ENCODE data around the gene CYP2W1.
A peak's percentile ranks its signal among the peaks of the same experiment; 100 is the strongest.

Gene CYP2W1

DNA sequence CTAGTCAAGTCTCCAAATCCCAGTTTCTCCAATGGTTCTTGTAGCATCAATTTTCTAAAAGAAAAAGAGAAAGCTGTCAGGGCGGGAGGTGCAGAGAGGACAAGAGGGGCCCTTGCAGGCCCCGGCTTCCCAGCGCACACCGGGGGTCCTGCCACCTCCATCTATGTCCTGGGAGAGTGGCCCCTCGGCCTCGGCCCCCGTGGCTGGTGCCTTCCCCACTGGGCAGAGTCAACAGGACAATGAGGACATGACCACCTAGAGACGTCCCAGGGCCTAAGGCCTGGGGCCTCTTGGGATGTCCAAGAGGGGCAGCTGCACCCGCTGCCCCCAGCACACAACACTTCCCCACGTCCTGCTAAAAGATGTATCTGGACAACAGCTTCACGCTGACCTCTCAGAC, 13.6 kb upstream of the CYP2W1 start:
- Histone ChIP-seq H3K27ac (no peak overlapping the region), H3K36me3 (ENCODE audit: insufficient read depth, low read length) (peaks cover 57% of the 10 kb centered on the region), H3K4me3 (no peak overlapping the region), H3K9ac (ENCODE audit: insufficient read length) (no peak overlapping the region), H3K9me3 (ENCODE audit: low read depth, low read length) (no peaks in the 10 kb centered on the region)
- no peak for DNase-seq (ENCODE audit: low read depth, low spot score)
- TF ChIP-seq POLR2AphosphoS5 (IDR thresholded peaks at IDR 0.05; ENCODE audit: borderline replicate concordance, low read depth, low read length) (no peak), FOXP2 (optimal IDR thresholded peaks at IDR 0.05; ENCODE audit: control extremely low read depth, extremely low read length, insufficient read depth) (no peak), EZH2 (IDR thresholded peaks at IDR 0.05) (no peak)

GRCh38 chr7:970744-971143, 12.2 kb upstream of the CYP2W1 start:
- Histone ChIP-seq H3K36me3 (ENCODE audit: insufficient read depth, low read length) (peaks cover 57% of the 10 kb centered on the region), H3K9me3 (ENCODE audit: low read depth, low read length) (no peaks in the 10 kb centered on the region), H3K27ac (peak overlapping the region; percentile 57; the same call in 1 of the 2 replicates), H3K4me3 (no peak overlapping the region), H3K9ac (ENCODE audit: insufficient read length) (peak overlapping the region; percentile 55)
- no peak for DNase-seq (ENCODE audit: low read depth, low spot score)
- TF ChIP-seq FOXP2 (optimal IDR thresholded peaks at IDR 0.05; ENCODE audit: control extremely low read depth, extremely low read length, insufficient read depth) (no peak), EZH2 (IDR thresholded peaks at IDR 0.05) (no peak), POLR2AphosphoS5 (IDR thresholded peaks at IDR 0.05; ENCODE audit: borderline replicate concordance, low read depth, low read length) (no peak)

GRCh38 chr7:972110-972509, 10.9 kb upstream of the CYP2W1 start:
- peaks cover 50% of the 10 kb centered on the region for H3K36me3 ChIP-seq (ENCODE audit: insufficient read depth, low read length)
- no peak for DNase-seq (ENCODE audit: low read depth, low spot score)
- H3K9me3 ChIP-seq (ENCODE audit: low read depth, low read length) = no peaks in the 10 kb centered on the region
- no peak for TF ChIP-seq FOXP2 (optimal IDR thresholded peaks at IDR 0.05; ENCODE audit: control extremely low read depth, extremely low read length, insufficient read depth)
- no peak for TF ChIP-seq POLR2AphosphoS5 (IDR thresholded peaks at IDR 0.05; ENCODE audit: borderline replicate concordance, low read depth, low read length)
- TF ChIP-seq EZH2 (IDR thresholded peaks at IDR 0.05) = no peak
- no peak overlapping the region for H3K9ac ChIP-seq (ENCODE audit: insufficient read length)
- H3K4me3 ChIP-seq = no peak overlapping the region
- no peak overlapping the region for H3K27ac ChIP-seq

DNA sequence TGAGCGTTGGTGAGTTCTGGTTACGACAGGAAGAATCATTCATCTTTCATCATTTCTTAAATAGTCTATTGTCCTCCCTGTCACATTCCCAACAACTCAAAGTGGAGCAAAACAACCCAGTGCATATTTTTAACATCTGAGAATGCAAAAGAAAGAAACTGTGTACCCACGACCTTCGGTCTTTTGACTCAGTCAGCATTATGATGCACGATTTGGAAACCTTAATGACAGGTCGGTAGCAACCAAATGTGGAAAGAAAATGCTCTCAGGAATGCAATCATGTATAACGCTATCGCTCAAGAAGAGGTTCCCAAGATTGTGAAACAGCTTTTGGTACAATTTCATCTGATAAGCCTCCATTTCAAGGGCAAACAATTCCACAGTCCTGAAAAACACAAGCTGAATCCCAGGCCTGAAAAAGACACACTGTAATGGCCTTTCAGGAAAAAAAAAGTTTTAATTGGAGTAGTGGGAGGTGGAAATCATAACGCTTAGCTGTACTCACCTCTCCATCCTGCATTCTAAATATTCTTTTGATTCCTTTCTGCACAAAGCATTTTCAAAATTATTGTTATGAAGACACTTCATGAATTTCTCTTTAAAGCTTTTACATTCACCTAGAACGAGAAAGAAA, 10.2 kb upstream of the CYP2W1 start:
- Histone ChIP-seq H3K27ac (peak overlapping the region; percentile 3; the same call in 1 of the 2 replicates), H3K9me3 (ENCODE audit: low read depth, low read length) (no peaks in the 10 kb centered on the region), H3K36me3 (ENCODE audit: insufficient read depth, low read length) (peaks cover 43% of the 10 kb centered on the region), H3K9ac (ENCODE audit: insufficient read length) (no peak overlapping the region), H3K4me3 (no peak overlapping the region)
- TF ChIP-seq EZH2 (IDR thresholded peaks at IDR 0.05) (no peak), POLR2AphosphoS5 (IDR thresholded peaks at IDR 0.05; ENCODE audit: borderline replicate concordance, low read depth, low read length) (no peak), FOXP2 (optimal IDR thresholded peaks at IDR 0.05; ENCODE audit: control extremely low read depth, extremely low read length, insufficient read depth) (no peak)
- DNase-seq (ENCODE audit: low read depth, low spot score) = no peak

DNA sequence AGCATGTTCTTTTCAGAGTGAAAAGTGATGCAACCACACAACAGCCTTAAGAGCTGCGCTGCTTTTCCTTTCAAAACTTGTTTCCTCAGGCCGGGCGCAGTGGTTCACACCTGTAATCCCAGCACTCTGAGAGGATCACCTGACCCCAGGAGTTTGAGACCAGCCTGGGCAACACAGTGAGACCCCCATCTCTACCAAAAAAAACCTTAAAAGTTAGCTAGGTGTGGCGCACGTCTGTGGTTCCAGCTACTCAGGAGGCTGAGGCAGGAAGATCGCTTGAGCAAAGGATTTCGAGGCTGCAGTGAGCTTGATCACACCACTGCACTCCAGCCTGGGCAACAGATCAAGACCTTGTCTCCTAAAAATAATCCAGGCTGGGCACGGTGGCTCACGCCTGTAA, 9.7 kb upstream of the CYP2W1 start:
- DNase-seq (ENCODE audit: low read depth, low spot score) = no peak
- Histone ChIP-seq H3K9ac (ENCODE audit: insufficient read length) (no peak overlapping the region), H3K9me3 (ENCODE audit: low read depth, low read length) (no peaks in the 10 kb centered on the region), H3K27ac (peak overlapping the region; percentile 3; the same call in 1 of the 2 replicates), H3K4me3 (no peak overlapping the region), H3K36me3 (ENCODE audit: insufficient read depth, low read length) (peaks cover 40% of the 10 kb centered on the region)
- TF ChIP-seq EZH2 (IDR thresholded peaks at IDR 0.05) = no peak
- TF ChIP-seq POLR2AphosphoS5 (IDR thresholded peaks at IDR 0.05; ENCODE audit: borderline replicate concordance, low read depth, low read length) = no peak
- no peak for TF ChIP-seq FOXP2 (optimal IDR thresholded peaks at IDR 0.05; ENCODE audit: control extremely low read depth, extremely low read length, insufficient read depth)

GRCh38 chr7:974172-974571, 8.8 kb upstream of the CYP2W1 start:
- Histone ChIP-seq H3K4me3 (peak overlapping the region; percentile 98), H3K9me3 (ENCODE audit: low read depth, low read length) (no peaks in the 10 kb centered on the region), H3K9ac (ENCODE audit: insufficient read length) (peak overlapping the region; percentile 92), H3K27ac (no peak overlapping the region), H3K36me3 (ENCODE audit: insufficient read depth, low read length) (peaks cover 31% of the 10 kb centered on the region)
- TF ChIP-seq EZH2 (IDR thresholded peaks at IDR 0.05) = no peak
- no peak for TF ChIP-seq FOXP2 (optimal IDR thresholded peaks at IDR 0.05; ENCODE audit: control extremely low read depth, extremely low read length, insufficient read depth)
- TF ChIP-seq POLR2AphosphoS5 (IDR thresholded peaks at IDR 0.05; ENCODE audit: borderline replicate concordance, low read depth, low read length) = no peak
- no peak for DNase-seq (ENCODE audit: low read depth, low spot score)

GRCh38 chr7:974820-975681, 7.9 kb upstream of the CYP2W1 start, which contains the start of gene COX19:
Gene COX19, minus strand, starts transcription at chr7:975549. Its CDS starts 40 bp downstream, at chr7:975509.
- H3K4me3 ChIP-seq = peak within 1 kb of the TSS; percentile 98
- H3K27ac ChIP-seq = peak within 1 kb of the TSS; percentile 64
- H3K9me3 ChIP-seq (ENCODE audit: low read depth, low read length) = no peaks in the 10 kb centered on the region
- H3K9ac ChIP-seq (ENCODE audit: insufficient read length) = peak within 1 kb of the TSS; percentile 92
- DNase-seq (ENCODE audit: low read depth, low spot score) = peak; percentile 32
- H3K36me3 ChIP-seq (ENCODE audit: insufficient read depth, low read length) = peaks cover 27% of the 10 kb centered on the region
- peak; percentile 90 for TF ChIP-seq POLR2AphosphoS5 (IDR thresholded peaks at IDR 0.05; ENCODE audit: borderline replicate concordance, low read depth, low read length)
- no peak for TF ChIP-seq EZH2 (IDR thresholded peaks at IDR 0.05)

GRCh38 chr7:975702-976473, 7.1 kb upstream of the CYP2W1 start:
- DNase-seq (ENCODE audit: low read depth, low spot score) = no peak
- Histone ChIP-seq H3K9me3 (ENCODE audit: low read depth, low read length) (no peaks in the 10 kb centered on the region), H3K4me3 (peak overlapping the region; percentile 98), H3K9ac (ENCODE audit: insufficient read length) (peak overlapping the region; percentile 67), H3K36me3 (ENCODE audit: insufficient read depth, low read length) (peaks cover 22% of the 10 kb centered on the region), H3K27ac (no peak overlapping the region)
- TF ChIP-seq FOXP2 (optimal IDR thresholded peaks at IDR 0.05; ENCODE audit: control extremely low read depth, extremely low read length, insufficient read depth) (peak; percentile 36), POLR2AphosphoS5 (IDR thresholded peaks at IDR 0.05; ENCODE audit: borderline replicate concordance, low read depth, low read length) (no peak)

All from SK-N-MC (cell line).